Adipocyte (in vitro differentiated cells): ENCODE data around the gene HOXC10.

Experiments used
- DNase-seq: peaks from one replicate; pipeline ENCODE4 v3.0.0-alpha.2; 2015; ENCODE audit warnings: low read depth
- H3K27me3 ChIP-seq: replicated peaks from 2 replicates; pipeline ENCODE4 v1.7.0; 2013; ENCODE audit warnings: mild to moderate bottlenecking, low read length, moderate library complexity; ENCODE audit not compliant: control insufficient read depth, insufficient read depth
- H3K36me3 ChIP-seq: 2 replicates; pipeline ENCODE4 v1.7.0; 2013; ENCODE audit warnings: low read length, mild to moderate bottlenecking, moderate library complexity; ENCODE audit not compliant: control insufficient read depth, insufficient read depth, severe bottlenecking
- H3K4me1 ChIP-seq: 2 replicates; pipeline ENCODE4 v1.7.0; 2013; ENCODE audit warnings: mild to moderate bottlenecking, low read length, moderate library complexity; ENCODE audit not compliant: control insufficient read depth, insufficient read depth
- H3K4me3 ChIP-seq: 2 replicates; pipeline ENCODE4 v1.7.0; 2013; ENCODE audit warnings: mild to moderate bottlenecking, low read length, moderate library complexity
- H3K9ac ChIP-seq: 2 replicates; pipeline ENCODE4 v1.7.0; 2013; ENCODE audit warnings: mild to moderate bottlenecking, low read length, moderate library complexity
- H3K9me3 ChIP-seq: 2 replicates; pipeline ENCODE4 v1.7.0; 2013; ENCODE audit warnings: mild to moderate bottlenecking, low read length, moderate library complexity; ENCODE audit not compliant: control insufficient read depth

Gene HOXC10

DNA sequence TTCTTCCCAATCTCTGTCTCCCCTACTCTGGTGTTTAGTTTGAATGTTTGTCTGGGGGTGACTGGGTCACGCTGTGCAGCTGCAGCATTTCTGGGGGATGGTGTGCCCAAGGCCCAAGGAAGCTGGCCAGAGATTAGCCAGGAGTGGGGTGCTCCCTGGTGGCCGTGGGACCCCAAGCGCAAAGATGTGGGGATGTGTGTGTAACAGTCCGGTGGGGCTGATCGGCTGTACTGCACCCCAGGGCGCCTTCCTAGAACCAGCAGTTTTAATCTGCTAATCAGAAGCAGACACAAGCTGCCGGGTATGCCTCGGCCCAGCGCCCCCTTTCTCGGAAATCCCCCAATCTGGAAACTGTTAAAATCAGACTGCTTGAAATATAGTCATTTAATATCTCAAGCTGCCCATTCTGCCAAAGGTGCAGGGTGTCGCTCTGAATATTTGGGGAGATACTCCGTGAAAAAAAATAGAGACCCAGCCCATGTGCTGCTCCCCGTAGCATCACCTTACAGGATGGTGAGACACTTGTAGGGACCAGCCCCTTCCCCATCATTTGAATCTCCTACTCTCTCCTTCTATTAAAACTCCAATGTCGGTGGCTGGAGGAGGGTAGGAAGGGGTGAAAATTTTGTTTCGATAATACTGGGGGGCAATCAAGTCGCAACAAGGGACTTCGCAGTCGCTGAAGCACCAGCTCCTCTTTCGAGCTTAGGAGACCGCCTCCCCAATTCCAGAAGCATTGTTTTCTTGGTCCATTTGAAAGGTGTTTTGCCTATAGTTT lies 19.3 kb downstream of the HOXC10 start:
- H3K36me3 ChIP-seq, result peaks cover 6% of the 10 kb centered on the region
- DNase-seq, result no peak
- H3K4me1 ChIP-seq, result peaks cover 53% of the 10 kb centered on the region
- H3K9me3 ChIP-seq, result no peaks in the 10 kb centered on the region
- no peaks in the 10 kb centered on the region for H3K27me3 ChIP-seq
- H3K9ac ChIP-seq, result peak overlapping the region; percentile 96
- H3K4me3 ChIP-seq, result peak overlapping the region; percentile 86

DNA sequence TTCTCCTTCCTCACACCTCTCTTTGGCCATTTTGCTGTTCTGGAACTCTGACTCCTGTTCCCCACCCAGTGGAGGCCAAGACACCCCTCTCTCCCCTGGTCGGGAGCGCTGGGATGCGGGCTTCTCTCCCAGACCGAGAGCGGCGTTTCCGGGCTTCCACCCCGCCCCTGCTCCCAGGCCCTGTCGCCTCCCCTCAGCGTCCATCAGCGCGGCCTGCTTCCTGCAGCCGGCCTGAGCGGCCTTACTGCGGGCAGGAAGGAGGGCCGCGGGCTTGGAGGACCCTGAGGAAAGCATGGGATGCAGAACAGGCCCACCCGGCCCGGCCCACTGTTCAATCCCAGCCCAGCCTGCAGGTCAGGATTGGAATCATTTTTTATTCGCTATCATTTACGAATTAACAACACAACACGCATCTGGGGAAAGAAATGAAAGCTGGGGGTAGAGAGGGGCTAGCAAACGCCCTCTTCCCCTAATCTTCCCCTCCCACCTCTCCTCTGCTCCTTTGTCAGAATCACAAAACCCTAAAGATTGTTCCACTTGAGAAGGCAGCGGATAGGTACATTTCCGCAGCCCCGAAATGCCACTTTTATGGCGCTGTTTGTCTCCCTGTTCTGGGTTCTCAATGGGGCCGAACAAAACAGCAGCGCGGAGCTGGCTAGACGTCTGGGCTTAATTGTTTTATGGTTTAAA lies 20.0 kb downstream of the HOXC10 start:
- Histone ChIP-seq H3K9ac (peak overlapping the region; percentile 96), H3K4me3 (peak overlapping the region; percentile 86), H3K36me3 (peaks cover 6% of the 10 kb centered on the region), H3K27me3 (no peaks in the 10 kb centered on the region), H3K4me1 (peaks cover 53% of the 10 kb centered on the region), H3K9me3 (no peaks in the 10 kb centered on the region)
- DNase-seq, result no peak

DNA sequence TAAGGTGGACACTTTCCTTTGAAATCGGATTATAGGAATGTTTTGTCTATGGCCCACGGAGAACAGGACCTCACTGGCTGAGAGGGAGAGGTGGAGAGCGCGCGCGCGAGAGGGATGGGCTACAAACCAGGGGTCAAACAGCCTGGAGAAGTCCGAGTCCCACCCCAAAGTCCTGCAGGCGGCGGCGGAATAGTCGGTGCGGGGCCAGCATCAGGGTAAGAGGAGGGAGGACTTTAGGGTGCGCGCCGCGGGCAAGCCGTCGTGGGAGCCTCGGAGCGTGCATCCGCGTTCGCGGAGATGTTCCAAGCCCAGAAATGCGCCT lies 20.5 kb downstream of the HOXC10 start:
- DNase-seq, result no peak
- Histone ChIP-seq H3K9ac (peak overlapping the region; percentile 96), H3K9me3 (no peaks in the 10 kb centered on the region), H3K36me3 (peaks cover 6% of the 10 kb centered on the region), H3K27me3 (no peaks in the 10 kb centered on the region), H3K4me3 (peak overlapping the region; percentile 86), H3K4me1 (peaks cover 53% of the 10 kb centered on the region)

DNA sequence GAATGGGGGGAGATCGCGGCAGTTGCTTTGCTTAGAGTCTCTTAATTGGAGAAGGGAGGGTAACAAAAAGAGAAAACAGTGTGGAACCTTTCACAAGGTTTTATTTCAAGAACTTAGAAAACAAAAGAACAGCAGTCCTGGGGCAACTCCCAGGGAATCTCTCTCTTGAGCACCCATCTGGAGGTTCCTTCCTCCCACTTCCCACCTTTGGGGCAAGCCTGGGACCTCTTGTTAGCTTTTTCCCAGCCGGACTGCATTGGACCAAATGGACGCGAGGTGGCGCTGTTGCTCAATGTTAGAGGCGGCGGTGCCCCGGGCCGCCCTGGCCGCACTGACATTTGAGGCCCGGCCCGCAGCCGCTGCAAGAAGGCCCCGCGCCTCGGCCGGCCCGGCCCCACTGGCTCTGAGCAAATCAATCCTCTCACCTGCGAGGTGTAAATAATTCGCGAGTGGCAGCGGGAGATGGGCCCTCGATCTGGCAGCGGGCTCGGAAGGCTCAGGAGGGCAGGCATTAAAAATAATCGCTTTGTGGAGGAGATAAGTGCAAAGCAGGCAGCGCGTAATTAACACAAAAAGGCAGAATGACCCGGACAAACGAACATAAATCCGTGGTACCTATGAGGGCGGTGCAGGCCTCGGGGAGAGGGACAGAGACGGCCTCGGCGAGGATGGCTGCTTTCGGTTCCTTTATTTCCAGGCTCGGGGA lies 21.1 kb downstream of the HOXC10 start:
- peaks cover 6% of the 10 kb centered on the region for H3K36me3 ChIP-seq
- no peaks in the 10 kb centered on the region for H3K27me3 ChIP-seq
- peak overlapping the region; percentile 86 for H3K4me3 ChIP-seq
- peak; percentile 96 for DNase-seq
- peaks cover 51% of the 10 kb centered on the region for H3K4me1 ChIP-seq
- no peaks in the 10 kb centered on the region for H3K9me3 ChIP-seq
- H3K9ac ChIP-seq, result peak overlapping the region; percentile 96

DNA sequence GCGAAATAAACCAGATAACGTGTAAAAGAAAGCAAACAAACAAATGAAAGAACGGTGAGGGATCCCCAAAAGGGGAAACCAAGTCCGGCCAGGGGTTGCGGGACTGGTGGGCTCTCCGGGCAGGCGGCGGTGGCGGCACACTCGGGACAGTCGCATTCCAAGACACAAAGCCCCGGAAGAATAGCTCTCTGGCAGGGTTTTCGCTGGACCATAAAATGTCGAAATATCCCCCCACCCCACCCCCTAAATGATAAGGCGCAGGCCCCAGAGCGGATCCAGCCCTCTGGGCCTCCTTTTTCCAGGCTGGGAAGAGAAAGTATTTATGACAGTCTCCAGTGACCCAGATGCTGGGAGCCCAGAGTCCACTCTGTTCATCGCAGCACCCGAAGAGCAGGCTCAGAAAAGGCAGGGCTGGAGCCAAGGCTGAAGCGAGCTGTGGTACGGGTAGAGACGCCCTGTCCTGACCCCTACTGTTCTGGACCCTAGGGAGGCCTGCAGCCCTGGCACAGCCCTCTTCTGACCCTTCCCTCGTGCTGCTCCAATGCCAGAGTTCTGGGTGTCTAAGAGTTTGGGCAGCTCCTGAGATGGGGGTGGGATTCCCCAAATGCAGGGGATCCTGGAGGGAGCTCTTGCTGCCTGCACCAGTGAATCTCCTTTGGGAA lies 21.7 kb downstream of the HOXC10 start:
- H3K27me3 ChIP-seq, result no peaks in the 10 kb centered on the region
- H3K4me1 ChIP-seq, result peaks cover 48% of the 10 kb centered on the region
- H3K9me3 ChIP-seq, result no peaks in the 10 kb centered on the region
- no peak for DNase-seq
- H3K36me3 ChIP-seq, result peaks cover 6% of the 10 kb centered on the region
- peak overlapping the region; percentile 86 for H3K4me3 ChIP-seq
- peak overlapping the region; percentile 96 for H3K9ac ChIP-seq

DNA sequence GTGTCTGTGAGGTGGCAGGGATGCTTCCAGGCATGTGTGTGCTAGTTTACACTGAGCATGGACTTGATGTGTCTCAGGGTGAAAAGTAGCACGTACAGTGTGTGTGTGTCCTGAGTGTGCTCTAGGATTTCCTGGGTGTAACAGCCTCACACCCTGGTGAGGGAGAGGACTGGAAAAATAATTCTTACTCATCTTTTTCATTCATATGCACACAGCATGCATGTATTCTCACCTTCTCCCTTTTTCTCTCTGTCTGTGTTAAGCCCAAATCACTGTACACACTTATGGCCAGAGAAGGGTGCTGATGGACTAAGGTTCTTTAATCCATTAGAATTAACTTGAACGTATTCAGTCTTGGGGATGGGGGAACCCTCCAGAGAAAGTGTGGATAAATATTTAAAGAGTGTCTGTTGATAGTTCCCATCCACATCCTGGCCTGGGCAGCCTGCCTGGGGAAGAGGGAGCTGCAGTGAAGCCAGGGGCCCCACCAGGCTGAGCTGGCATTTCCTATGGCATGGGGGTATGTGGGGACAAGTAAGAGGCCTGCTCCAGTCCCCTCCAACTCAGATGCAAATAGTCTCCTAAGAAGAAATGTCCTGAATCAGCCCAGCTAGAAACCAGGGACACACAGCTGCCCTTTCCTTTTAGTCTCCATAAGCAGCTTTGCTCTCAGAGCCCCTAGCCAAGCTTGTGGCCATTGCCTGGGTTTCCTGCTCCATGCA lies 22.8 kb downstream of the HOXC10 start:
- peak overlapping the region; percentile 96 for H3K9ac ChIP-seq
- H3K4me3 ChIP-seq, result peak overlapping the region; percentile 86
- DNase-seq, result no peak
- H3K36me3 ChIP-seq, result peaks cover 5% of the 10 kb centered on the region
- no peaks in the 10 kb centered on the region for H3K27me3 ChIP-seq
- peaks cover 46% of the 10 kb centered on the region for H3K4me1 ChIP-seq
- no peaks in the 10 kb centered on the region for H3K9me3 ChIP-seq

DNA sequence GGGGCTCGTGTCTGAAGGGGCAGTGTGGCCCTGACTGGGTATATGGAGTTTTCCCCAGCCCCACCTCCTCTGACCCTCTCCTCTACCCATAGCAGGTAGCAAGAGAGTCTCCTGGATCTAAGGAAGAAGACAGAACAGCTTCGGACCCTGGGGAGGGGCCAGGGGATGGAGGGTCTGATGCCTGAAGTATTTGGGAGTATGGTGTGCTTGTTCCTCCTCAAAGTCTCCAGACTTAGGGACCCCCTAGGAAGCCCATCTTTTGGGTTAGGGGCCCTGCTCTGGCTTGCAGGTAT lies 23.3 kb downstream of the HOXC10 start:
- no peaks in the 10 kb centered on the region for H3K36me3 ChIP-seq
- H3K9me3 ChIP-seq, result no peaks in the 10 kb centered on the region
- DNase-seq, result no peak
- H3K27me3 ChIP-seq, result no peaks in the 10 kb centered on the region
- H3K9ac ChIP-seq, result peak overlapping the region; percentile 96
- H3K4me3 ChIP-seq, result peak overlapping the region; percentile 86
- H3K4me1 ChIP-seq, result peaks cover 47% of the 10 kb centered on the region

DNA sequence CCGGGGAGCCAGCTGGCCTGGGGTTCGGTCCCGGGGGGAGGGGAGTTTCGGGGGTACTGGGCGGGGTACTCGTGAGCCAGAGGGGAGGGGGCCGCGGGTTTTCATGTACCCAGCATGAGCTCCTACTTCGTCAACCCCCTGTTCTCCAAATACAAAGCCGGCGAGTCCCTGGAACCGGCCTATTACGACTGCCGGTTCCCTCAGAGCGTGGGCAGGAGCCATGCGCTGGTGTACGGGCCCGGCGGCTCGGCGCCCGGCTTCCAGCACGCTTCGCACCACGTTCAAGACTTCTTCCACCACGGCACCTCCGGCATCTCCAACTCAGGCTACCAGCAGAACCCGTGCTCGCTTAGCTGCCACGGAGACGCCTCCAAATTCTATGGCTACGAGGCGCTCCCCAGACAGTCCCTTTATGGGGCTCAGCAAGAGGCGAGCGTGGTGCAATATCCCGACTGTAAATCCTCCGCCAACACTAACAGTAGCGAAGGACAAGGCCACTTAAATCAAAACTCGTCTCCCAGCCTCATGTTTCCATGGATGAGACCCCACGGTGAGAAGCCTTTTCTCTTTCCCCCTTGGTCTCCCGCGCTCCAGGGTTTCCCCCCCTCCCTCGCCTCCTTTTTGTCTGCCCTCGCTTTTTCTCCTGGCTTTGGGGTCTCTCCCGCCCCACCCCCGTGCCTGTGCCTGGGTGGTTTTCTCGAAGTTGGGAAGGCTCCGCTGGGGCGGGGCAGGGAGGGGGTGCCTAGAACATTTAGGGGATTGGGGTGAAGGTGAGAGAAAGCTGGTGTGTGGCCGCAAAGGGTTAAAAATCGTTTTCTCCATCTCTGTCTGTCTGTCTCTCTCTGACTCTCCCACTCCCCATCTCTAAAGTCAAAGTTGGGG lies 24.5 kb downstream of the HOXC10 start:
- no peaks in the 10 kb centered on the region for H3K9me3 ChIP-seq
- no peaks in the 10 kb centered on the region for H3K27me3 ChIP-seq
- H3K9ac ChIP-seq, result peak overlapping the region; percentile 99
- no peaks in the 10 kb centered on the region for H3K36me3 ChIP-seq
- peak overlapping the region; percentile 96 for H3K4me3 ChIP-seq
- H3K4me1 ChIP-seq, result peaks cover 48% of the 10 kb centered on the region
- DNase-seq, result peak; percentile 35

DNA sequence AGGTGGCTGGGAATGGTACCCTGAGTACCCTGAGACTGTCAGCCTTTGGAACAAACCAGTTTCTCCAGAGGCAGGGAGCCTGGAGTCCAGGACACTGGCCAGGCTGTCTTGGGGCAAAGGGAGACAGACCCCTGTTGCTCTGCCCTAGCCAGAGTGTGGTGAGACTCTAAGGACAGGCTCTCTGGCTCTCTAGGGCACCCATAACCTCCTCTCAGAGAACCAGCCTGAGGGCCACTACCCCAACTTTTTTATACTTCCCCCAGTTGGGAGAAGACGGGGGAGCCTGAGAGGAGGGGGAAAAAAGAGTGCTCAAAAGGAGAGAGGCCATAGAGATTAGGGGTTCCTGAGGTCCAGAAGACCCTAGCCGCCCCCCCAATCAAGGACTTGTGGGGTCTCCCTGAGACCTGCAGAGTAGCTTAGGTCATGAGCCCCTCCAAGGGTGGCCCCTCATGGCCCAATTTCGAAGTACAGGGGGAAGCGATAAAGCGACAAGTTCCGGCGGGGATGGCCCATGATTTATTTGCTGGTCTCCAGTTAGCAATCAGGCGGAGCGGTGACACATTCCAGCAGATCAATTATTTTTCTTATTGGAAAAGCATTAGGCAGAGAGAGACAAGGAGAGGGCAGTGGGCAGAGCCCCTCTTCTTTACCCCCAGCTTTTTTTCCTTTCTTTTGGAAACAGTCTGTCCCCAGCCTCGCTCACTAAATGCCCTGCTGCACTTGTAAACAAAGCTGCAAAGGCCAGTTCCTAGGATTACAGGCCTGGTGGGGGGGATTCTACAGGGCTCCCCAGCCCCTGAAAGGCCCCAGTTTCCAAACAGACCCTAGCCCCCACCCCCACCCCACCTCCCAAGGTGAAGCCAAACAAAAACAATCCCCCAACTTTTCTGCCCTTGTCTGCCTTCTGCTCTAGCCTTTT lies 25.4 kb downstream of the HOXC10 start:
- Histone ChIP-seq H3K4me1 (peaks cover 51% of the 10 kb centered on the region), H3K9me3 (no peaks in the 10 kb centered on the region), H3K9ac (peak overlapping the region; percentile 99), H3K4me3 (peak overlapping the region; percentile 96), H3K36me3 (no peaks in the 10 kb centered on the region), H3K27me3 (no peaks in the 10 kb centered on the region)
- DNase-seq, result no peak
